Measurements from ENCODE around the gene ILF2.
"Not testable (repeated sequence)": the region's sequence is repeated elsewhere in the genome, so short reads cannot be mapped to it uniquely, and the experiment has no call there.

ILF2 gene

GRCh38 chr1:153687346-153688125 lies 16.7 kb upstream of the ILF2 start:
- ATAC-seq (ENCODE audit: low read depth) (no peak), DNase-seq (ENCODE audit: low spot score in 2 of 2) (no peak)
- no peak overlapping the region for H3K27ac Mint-ChIP-seq
- H3K4me3 Mint-ChIP-seq = no peak overlapping the region
- H3K4me1 Mint-ChIP-seq = peaks cover 10% of the 10 kb centered on the region
- no peaks in the 10 kb centered on the region for H3K9me3 Mint-ChIP-seq
- H3K27me3 Mint-ChIP-seq = peaks cover 18% of the 10 kb centered on the region
- no peaks in the 10 kb centered on the region for H3K36me3 Mint-ChIP-seq

DNA sequence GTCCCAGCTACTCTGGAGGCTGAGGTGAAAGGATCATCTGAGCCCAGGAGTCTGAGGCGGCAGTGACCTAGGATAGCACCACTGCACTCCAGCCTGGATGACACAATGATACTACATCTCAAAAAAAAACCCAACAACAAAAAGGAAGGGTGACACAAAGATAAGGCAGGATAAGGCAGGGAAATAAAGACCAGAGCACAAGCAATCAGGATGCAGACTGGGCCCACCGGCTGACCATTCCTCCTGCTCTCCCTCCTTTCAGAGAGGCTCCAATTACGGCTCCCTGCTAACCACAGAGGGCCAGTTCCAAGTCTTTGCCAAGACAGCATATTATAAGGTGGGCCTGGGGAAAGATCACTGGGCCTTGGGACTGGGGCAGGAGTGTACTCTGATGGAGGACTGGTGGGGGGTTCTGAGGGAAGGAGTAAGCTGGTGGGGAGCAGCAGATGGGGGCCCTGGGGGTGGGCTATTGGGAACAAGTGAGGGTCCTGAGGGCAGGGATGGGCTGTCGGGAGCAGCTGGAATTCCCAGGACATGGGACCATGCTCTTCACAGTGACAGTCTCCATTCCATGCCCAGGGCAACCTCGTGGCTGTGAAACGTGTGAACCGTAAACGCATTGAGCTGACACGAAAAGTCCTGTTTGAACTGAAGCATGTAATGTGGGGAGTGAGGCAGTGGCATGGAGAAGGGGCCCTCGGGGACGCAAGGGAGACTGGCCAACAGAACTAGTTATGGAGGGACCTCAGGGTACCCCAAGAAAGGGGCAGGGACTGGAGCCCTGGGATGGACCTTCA lies 14.9 kb upstream of the ILF2 start:
- no peaks in the 10 kb centered on the region for H3K36me3 Mint-ChIP-seq
- H3K9me3 Mint-ChIP-seq = no peaks in the 10 kb centered on the region
- H3K27me3 Mint-ChIP-seq = peaks cover 22% of the 10 kb centered on the region
- no peak overlapping the region for H3K27ac Mint-ChIP-seq
- no peak for ATAC-seq (ENCODE audit: low read depth)
- DNase-seq (ENCODE audit: low spot score in 2 of 2) = no peak
- peaks cover 10% of the 10 kb centered on the region for H3K4me1 Mint-ChIP-seq
- no peak overlapping the region for H3K4me3 Mint-ChIP-seq

- no peak for ATAC-seq (ENCODE audit: low read depth)
- no peak for DNase-seq (ENCODE audit: low spot score in 2 of 2)
- Mint-ChIP-seq H3K36me3 (no peaks in the 10 kb centered on the region), H3K4me3 (no peak overlapping the region), H3K4me1 (peaks cover 15% of the 10 kb centered on the region), H3K9me3 (no peaks in the 10 kb centered on the region), H3K27ac (no peak overlapping the region), H3K27me3 (peaks cover 27% of the 10 kb centered on the region)
Measured at GRCh38 chr1:153684892-153685291, 14.1 kb upstream of the ILF2 start.

DNA sequence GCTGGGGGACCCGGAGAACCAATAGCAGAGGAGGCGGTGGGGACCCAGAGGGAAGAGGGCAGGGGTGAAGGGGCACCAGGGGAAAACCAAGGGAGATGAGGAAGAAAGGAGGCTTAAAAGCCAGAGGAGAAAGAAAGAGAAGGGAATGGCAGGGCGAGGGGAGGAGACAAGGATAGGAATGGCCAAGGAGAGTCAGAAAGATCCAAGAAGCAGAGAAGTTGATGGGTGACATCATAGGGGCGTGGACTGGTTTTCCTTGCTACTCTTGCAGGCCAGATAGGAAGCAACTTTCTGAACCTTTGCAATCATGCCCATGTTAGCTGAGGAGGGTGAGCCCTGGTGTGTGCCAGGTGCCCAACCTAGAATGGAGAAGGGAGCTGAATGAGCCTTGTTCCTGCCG lies 13.1 kb upstream of the ILF2 start:
- H3K36me3 Mint-ChIP-seq = no peaks in the 10 kb centered on the region
- no peaks in the 10 kb centered on the region for H3K9me3 Mint-ChIP-seq
- ATAC-seq (ENCODE audit: low read depth) = no peak
- no peak overlapping the region for H3K4me3 Mint-ChIP-seq
- no peak overlapping the region for H3K27ac Mint-ChIP-seq
- DNase-seq (ENCODE audit: low spot score in 2 of 2) = no peak
- peaks cover 28% of the 10 kb centered on the region for H3K27me3 Mint-ChIP-seq
- peaks cover 13% of the 10 kb centered on the region for H3K4me1 Mint-ChIP-seq

- DNase-seq (ENCODE audit: low spot score in 2 of 2) = no peak
- no peak for ATAC-seq (ENCODE audit: low read depth)
- peaks cover 32% of the 10 kb centered on the region for H3K27me3 Mint-ChIP-seq
- no peak overlapping the region for H3K27ac Mint-ChIP-seq
- no peaks in the 10 kb centered on the region for H3K9me3 Mint-ChIP-seq
- H3K4me1 Mint-ChIP-seq = peaks cover 18% of the 10 kb centered on the region
- no peaks in the 10 kb centered on the region for H3K36me3 Mint-ChIP-seq
- no peak overlapping the region for H3K4me3 Mint-ChIP-seq
Measured at GRCh38 chr1:153682730-153683129, 11.9 kb upstream of the ILF2 start.

DNA sequence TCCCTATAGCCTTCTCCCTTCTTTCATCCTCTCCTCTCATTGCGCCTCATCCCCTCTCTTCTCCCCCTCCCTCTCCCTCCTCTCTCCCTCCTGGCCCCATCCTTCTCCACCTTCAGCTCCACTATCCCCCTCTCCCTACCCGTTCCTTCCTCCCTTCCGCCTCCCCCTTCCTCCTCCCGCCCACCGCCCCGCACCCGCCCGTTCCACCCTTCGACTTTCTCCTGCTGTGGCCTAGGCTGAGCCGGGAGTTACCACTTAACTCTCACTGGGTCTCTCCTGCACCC lies 9.3 kb upstream of the ILF2 start:
- Mint-ChIP-seq H3K27ac (peak overlapping the region; percentile 2), H3K9me3 (no peaks in the 10 kb centered on the region), H3K36me3 (no peaks in the 10 kb centered on the region), H3K4me1 (peaks cover 22% of the 10 kb centered on the region), H3K4me3 (peak overlapping the region; percentile 82), H3K27me3 (peaks cover 37% of the 10 kb centered on the region)
- DNase-seq (ENCODE audit: low spot score in 2 of 2) (no peak), ATAC-seq (ENCODE audit: low read depth) (no peak)

DNA sequence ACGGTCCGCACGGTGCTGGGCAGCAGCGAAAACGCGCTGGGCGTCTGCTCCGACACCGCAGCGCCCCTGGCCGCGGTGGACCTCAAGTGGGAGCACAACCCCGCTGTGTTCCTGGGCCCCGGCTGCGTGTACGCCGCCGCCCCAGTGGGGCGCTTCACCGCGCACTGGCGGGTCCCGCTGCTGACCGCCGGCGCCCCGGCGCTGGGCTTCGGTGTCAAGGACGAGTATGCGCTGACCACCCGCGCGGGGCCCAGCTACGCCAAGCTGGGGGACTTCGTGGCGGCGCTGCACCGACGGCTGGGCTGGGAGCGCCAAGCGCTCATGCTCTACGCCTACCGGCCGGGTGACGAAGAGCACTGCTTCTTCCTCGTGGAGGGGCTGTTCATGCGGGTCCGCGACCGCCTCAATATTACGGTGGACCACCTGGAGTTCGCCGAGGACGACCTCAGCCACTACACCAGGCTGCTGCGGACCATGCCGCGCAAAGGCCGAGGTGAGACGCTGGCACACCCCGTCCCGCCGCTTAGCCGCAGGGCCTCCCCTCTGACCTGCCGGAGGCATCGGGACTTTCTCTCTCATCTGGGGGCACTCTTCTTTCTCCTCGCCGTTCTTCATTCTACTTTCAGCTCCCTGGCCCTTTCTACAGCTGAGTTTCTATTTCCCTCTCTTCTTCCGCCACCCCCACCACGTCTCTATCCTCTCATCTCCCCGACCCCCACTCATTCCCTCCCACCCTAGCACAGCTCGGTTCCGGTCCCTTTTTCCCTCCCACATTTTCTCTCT lies 8.7 kb upstream of the ILF2 start:
- peaks cover 22% of the 10 kb centered on the region for H3K4me1 Mint-ChIP-seq
- peak overlapping the region; percentile 2 for H3K27ac Mint-ChIP-seq
- peak; percentile 26 to 55 for DNase-seq (ENCODE audit: low spot score in 2 of 2)
- H3K36me3 Mint-ChIP-seq = no peaks in the 10 kb centered on the region
- peak overlapping the region; percentile 87 for H3K4me3 Mint-ChIP-seq
- ATAC-seq (ENCODE audit: low read depth) = peak; percentile 69
- H3K27me3 Mint-ChIP-seq = peaks cover 37% of the 10 kb centered on the region
- no peaks in the 10 kb centered on the region for H3K9me3 Mint-ChIP-seq

- Mint-ChIP-seq H3K9me3 (no peaks in the 10 kb centered on the region), H3K27me3 (peaks cover 33% of the 10 kb centered on the region), H3K36me3 (no peaks in the 10 kb centered on the region), H3K4me1 (peaks cover 22% of the 10 kb centered on the region), H3K4me3 (peak within 1 kb of the TSS; percentile 87), H3K27ac (no peak within 1 kb of the TSS)
- DNase-seq (ENCODE audit: low spot score in 2 of 2) (peak; percentile 15 to 36), ATAC-seq (ENCODE audit: low read depth) (peak; percentile 50)
Measured at GRCh38 chr1:153678519-153679336, 7.9 kb upstream of the ILF2 start, which contains the start of gene NPR1. Gene NPR1, plus strand, starts transcription at chr1:153678688. Its CDS starts 421 bp downstream, at chr1:153679109.

DNA sequence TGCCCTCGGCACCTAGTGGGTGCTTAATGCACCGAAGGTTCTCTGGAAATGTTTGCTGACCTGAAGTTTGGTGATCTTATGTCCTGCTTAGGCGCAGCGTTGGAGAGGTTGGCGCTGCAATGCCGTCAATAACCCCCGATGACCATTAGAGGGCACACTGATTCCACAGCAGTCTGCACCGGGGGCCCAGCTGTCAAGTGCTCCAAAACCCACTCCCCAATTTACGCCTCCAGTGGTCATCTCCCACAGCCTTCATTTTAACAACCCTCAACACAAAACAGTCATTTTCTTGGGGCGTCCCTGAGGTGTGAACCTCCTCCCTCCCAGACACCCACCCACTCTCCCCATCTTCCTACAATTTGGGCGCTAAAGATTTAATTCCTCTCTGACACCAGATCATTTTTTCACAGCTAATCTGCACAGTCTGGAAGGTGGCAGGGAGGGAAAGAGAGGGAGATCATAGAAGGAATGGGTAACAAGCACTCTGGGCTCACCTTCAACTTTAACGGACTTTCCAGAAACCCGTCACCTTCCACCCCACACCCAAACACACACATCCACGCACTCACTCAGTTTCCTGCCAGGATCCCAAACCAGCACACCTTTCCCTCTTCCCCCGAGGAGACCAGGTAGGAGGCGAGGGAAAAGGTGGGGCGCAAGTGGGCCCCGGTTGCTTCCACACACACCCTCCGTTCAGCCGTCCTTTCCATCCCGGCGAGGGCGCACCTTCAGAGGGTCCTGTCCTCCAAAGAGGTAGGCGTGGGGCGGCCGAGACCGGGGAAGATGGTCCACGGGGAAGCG lies 7.1 kb upstream of the ILF2 start:
- Mint-ChIP-seq H3K4me1 (peaks cover 22% of the 10 kb centered on the region), H3K9me3 (no peaks in the 10 kb centered on the region), H3K36me3 (no peaks in the 10 kb centered on the region), H3K27me3 (peaks cover 30% of the 10 kb centered on the region), H3K27ac (no peak overlapping the region), H3K4me3 (peak overlapping the region; percentile 87)
- DNase-seq (ENCODE audit: low spot score in 2 of 2) (peak; percentile 48 to 58), ATAC-seq (ENCODE audit: low read depth) (peak; percentile 51)

GRCh38 chr1:153673511-153673910 lies 2.7 kb upstream of the ILF2 start:
- H3K4me1 Mint-ChIP-seq = peaks cover 23% of the 10 kb centered on the region
- no peaks in the 10 kb centered on the region for H3K9me3 Mint-ChIP-seq
- ATAC-seq (ENCODE audit: low read depth) (no peak), DNase-seq (ENCODE audit: low spot score in 2 of 2) (no peak)
- peaks cover 2% of the 10 kb centered on the region for H3K36me3 Mint-ChIP-seq
- H3K27ac Mint-ChIP-seq = peak overlapping the region; percentile 87
- peak overlapping the region; percentile 56 for H3K4me3 Mint-ChIP-seq
- H3K27me3 Mint-ChIP-seq = peaks cover 14% of the 10 kb centered on the region

- H3K27ac Mint-ChIP-seq, H3K4me3 Mint-ChIP-seq, H3K9me3 Mint-ChIP-seq, H3K27me3 Mint-ChIP-seq: not testable (repeated sequence)
- Mint-ChIP-seq H3K36me3 (peaks cover 13% of the 10 kb centered on the region), H3K4me1 (peaks cover 15% of the 10 kb centered on the region)
- peak; percentile 25 for ATAC-seq (ENCODE audit: low read depth)
- peak; percentile 32 to 56 for DNase-seq (ENCODE audit: low spot score in 2 of 2)
Measured at GRCh38 chr1:153671628-153672353, 998 bp upstream of the ILF2 start.

- no peak for DNase-seq (ENCODE audit: low spot score in 2 of 2)
- no peak overlapping the region for H3K27ac Mint-ChIP-seq
- H3K27me3 Mint-ChIP-seq = no peaks in the 10 kb centered on the region
- H3K9me3 Mint-ChIP-seq = no peaks in the 10 kb centered on the region
- H3K4me1 Mint-ChIP-seq = peaks cover 15% of the 10 kb centered on the region
- peak; percentile 0 for ATAC-seq (ENCODE audit: low read depth)
- no peak overlapping the region for H3K4me3 Mint-ChIP-seq
- peaks cover 15% of the 10 kb centered on the region for H3K36me3 Mint-ChIP-seq
Measured at GRCh38 chr1:153670257-153670858, 435 bp downstream of the ILF2 start.
